Gastroesophageal sphincter (tissue), 4 donors: ENCODE results near the gene ATP2C2. TPM values are rescaled to one million over a fixed set of nuclear protein-coding genes. Genes with fewer than 3 reads are reported as not detected.

ENCODE experiments used
- ATAC-seq: fragments of 150-250 bp; one replicate; pipeline ENCODE4 v1.9.1; 2016; ENCODE audit warnings: mild to moderate bottlenecking, moderate library complexity
- H3K27ac ChIP-seq, 4 donors: fragments of 200-600 bp; sonication (generic) in 3 of 4; 1 replicate in 3 of 4; 2 replicates in 1 of 4; pipeline ENCODE4 v1.5.1; 2016 to 2019
- H3K27me3 ChIP-seq: fragments of 200-600 bp; sonication (generic); one replicate; pipeline ENCODE4 v1.5.1; 2019
- H3K36me3 ChIP-seq, 2 donors: fragments of 200-600 bp; sonication (generic); one replicate each; pipeline ENCODE4 v1.5.1; 2019; ENCODE audit warnings: control low read depth in 1 of 2
- H3K4me1 ChIP-seq, 3 donors: fragments of 200-600 bp; sonication (generic); 1 replicate in 2 of 3; 2 replicates in 1 of 3; pipeline ENCODE4 v1.5.1; 2016 to 2019; ENCODE audit warnings: control low read depth in 2 of 3
- H3K4me3 ChIP-seq, 2 donors: fragments of 200-600 bp; sonication (generic); one replicate each; pipeline ENCODE4 v1.5.1; 2019; ENCODE audit warnings: mild to moderate bottlenecking in 1 of 2, moderate library complexity in 1 of 2
- H3K9me3 ChIP-seq, 3 donors: fragments of 200-600 bp; sonication (generic); one replicate each; pipeline ENCODE4 v1.5.1; 2017 to 2019; ENCODE audit warnings: control low read depth in 2 of 3
- EP300 ChIP-seq: sonication (generic); formaldehyde crosslinking; IDR thresholded peaks from one replicate; pipeline ENCODE4 v1.6.1; 2017; ENCODE audit warnings: antibody characterized with exemption, mild to moderate bottlenecking
- POLR2A ChIP-seq, 2 donors: fragments of 450-650 bp; IDR thresholded peaks; one replicate each; pipeline ENCODE4 v1.6.1; 2017; ENCODE audit warnings: antibody characterized with exemption in 2 of 2, mild to moderate bottlenecking in 2 of 2, moderate library complexity in 1 of 2
- POLR2AphosphoS5 ChIP-seq: sonication (generic); formaldehyde crosslinking; IDR thresholded peaks from one replicate; pipeline ENCODE4 v1.6.1; 2017; ENCODE audit warnings: antibody characterized with exemption
- WGBS, 2 donors: methylation state at CpG; one replicate each; pipeline ENCODE4 v1.1.5; 2018; ENCODE audit warnings: low coverage in 1 of 2; 5-methylcytosine and 5-hydroxymethylcytosine counted together
- total RNA-seq, 4 donors: library from RNA; depleted of rRNA; stranded (reverse); fragments of >200 nt; gene quantifications; one replicate each; pipeline ENCODE4 v1.1.0, GENCODE V29; 2016
- TF ChIP-seq, protein P1 (sequence below), 4 experiments: fragments of 200-600 bp in 2 of 4; fragments of 450-650 bp in 2 of 4; sonication (generic) in 1 of 4; IDR thresholded peaks; one replicate each; pipeline ENCODE4 v1.5.1; 2017 to 2019; ENCODE audit warnings: antibody characterized with exemption in 4 of 4, mild to moderate bottlenecking in 2 of 4, moderate library complexity in 2 of 4

Gene ATP2C2
- total RNA-seq, 4 donors from 2014 or later = 0.13 to 1.3 (median 0.31) TPM; not detected in 1

DNA sequence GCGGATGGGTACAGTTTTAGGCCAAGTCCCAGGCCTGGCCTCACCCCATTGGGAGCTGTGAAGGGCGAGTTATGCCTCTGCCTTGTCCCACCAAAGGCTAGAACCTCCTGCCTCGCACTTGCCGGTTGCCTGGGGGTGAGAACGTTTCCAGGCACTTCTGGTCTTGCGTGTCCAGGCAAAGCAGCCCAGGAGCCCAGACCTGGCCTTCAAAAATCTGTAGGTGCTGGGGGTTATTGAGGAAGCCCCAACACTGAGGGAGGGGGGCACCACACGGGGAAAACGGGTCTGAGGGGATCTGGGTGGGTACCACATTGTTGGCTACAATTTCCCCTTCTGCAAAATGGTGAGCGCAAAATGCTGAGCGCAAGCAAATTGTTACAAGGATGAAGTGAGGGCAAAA lies 12.2 kb upstream of the ATP2C2 start:
- no peaks in the 10 kb centered on the region for H3K27me3 ChIP-seq
- no peaks in the 10 kb centered on the region for H3K9me3 ChIP-seq
- WGBS, 2 donors = 100% methylated on average over 2 of the region's 10 CpGs
- no peak overlapping the region for H3K27ac ChIP-seq
- no peaks in the 10 kb centered on the region for H3K36me3 ChIP-seq
- H3K4me1 ChIP-seq = peaks cover 0 to 7% (median 0%) of the 10 kb centered on the region in 3 donors
- TF ChIP-seq, protein P1, sequence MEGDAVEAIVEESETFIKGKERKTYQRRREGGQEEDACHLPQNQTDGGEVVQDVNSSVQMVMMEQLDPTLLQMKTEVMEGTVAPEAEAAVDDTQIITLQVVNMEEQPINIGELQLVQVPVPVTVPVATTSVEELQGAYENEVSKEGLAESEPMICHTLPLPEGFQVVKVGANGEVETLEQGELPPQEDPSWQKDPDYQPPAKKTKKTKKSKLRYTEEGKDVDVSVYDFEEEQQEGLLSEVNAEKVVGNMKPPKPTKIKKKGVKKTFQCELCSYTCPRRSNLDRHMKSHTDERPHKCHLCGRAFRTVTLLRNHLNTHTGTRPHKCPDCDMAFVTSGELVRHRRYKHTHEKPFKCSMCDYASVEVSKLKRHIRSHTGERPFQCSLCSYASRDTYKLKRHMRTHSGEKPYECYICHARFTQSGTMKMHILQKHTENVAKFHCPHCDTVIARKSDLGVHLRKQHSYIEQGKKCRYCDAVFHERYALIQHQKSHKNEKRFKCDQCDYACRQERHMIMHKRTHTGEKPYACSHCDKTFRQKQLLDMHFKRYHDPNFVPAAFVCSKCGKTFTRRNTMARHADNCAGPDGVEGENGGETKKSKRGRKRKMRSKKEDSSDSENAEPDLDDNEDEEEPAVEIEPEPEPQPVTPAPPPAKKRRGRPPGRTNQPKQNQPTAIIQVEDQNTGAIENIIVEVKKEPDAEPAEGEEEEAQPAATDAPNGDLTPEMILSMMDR (IDR thresholded peaks at IDR 0.05) = no peak
- TF ChIP-seq EP300 (no peak), POLR2AphosphoS5 (no peak), POLR2A (IDR thresholded peaks at IDR 0.05) (no peak)
- ATAC-seq = no peak
- no peak overlapping the region for H3K4me3 ChIP-seq

- no peak overlapping the region for H3K27ac ChIP-seq
- TF ChIP-seq, protein P1 (IDR thresholded peaks at IDR 0.05) = no peak
- TF ChIP-seq POLR2AphosphoS5 (no peak), EP300 (no peak), POLR2A (IDR thresholded peaks at IDR 0.05) (no peak)
- H3K36me3 ChIP-seq = no peaks in the 10 kb centered on the region
- no peak overlapping the region for H3K4me3 ChIP-seq
- H3K4me1 ChIP-seq = peaks cover 0 to 7% (median 0%) of the 10 kb centered on the region in 3 donors
- no peak for ATAC-seq
- H3K27me3 ChIP-seq = no peaks in the 10 kb centered on the region
- WGBS, 2 donors = 72 to 84% methylated on average over 4 to 9 of the region's 11 CpGs
- H3K9me3 ChIP-seq = no peaks in the 10 kb centered on the region
Observed at GRCh38 chr16:84356591-84357116, 11.7 kb upstream of the ATP2C2 start.

- no peak for ATAC-seq
- TF ChIP-seq, protein P1 (IDR thresholded peaks at IDR 0.05) = no peak
- TF ChIP-seq POLR2AphosphoS5 (no peak), POLR2A (IDR thresholded peaks at IDR 0.05) (no peak), EP300 (no peak)
- Histone ChIP-seq H3K4me3 (no peak overlapping the region), H3K27ac (no peak overlapping the region), H3K27me3 (no peaks in the 10 kb centered on the region), H3K4me1 (peaks cover 0 to 7% (median 0%) of the 10 kb centered on the region in 3 donors), H3K9me3 (no peaks in the 10 kb centered on the region), H3K36me3 (no peaks in the 10 kb centered on the region)
- 26 to 48% methylated on average over 5 to 9 of the region's 9 CpGs for WGBS, 2 donors
Observed at GRCh38 chr16:84357191-84357651, 11.1 kb upstream of the ATP2C2 start.

- WGBS, 2 donors = 85 to 95% methylated on average over 8 of the region's 14 CpGs
- H3K27ac ChIP-seq = no peak overlapping the region
Observed at GRCh38 chr16:84358601-84359295, 9.6 kb upstream of the ATP2C2 start.

More at GRCh38 chr16:84358601-84359295, 9.6 kb upstream of the ATP2C2 start:
- Histone ChIP-seq H3K27me3 (no peaks in the 10 kb centered on the region), H3K4me1 (peaks cover 0 to 7% (median 0%) of the 10 kb centered on the region in 3 donors), H3K9me3 (no peaks in the 10 kb centered on the region), H3K36me3 (no peaks in the 10 kb centered on the region), H3K4me3 (no peak overlapping the region)
- TF ChIP-seq EP300 (no peak), POLR2A (IDR thresholded peaks at IDR 0.05) (no peak), POLR2AphosphoS5 (no peak)
- TF ChIP-seq, protein P1 (IDR thresholded peaks at IDR 0.05) = no peak
- ATAC-seq = no peak
